ENCODE data around the gene ANKRD10. TPM values are rescaled to one million over a fixed set of nuclear protein-coding genes. Genes with fewer than 3 reads are reported as not detected.

Gene ANKRD10
- total and polyA plus RNA-seq, 2 of the 8 experiments (the other 6 are each of a cell fraction or from before 2014, with no cell fraction given): 146 to 218 TPM

DNA sequence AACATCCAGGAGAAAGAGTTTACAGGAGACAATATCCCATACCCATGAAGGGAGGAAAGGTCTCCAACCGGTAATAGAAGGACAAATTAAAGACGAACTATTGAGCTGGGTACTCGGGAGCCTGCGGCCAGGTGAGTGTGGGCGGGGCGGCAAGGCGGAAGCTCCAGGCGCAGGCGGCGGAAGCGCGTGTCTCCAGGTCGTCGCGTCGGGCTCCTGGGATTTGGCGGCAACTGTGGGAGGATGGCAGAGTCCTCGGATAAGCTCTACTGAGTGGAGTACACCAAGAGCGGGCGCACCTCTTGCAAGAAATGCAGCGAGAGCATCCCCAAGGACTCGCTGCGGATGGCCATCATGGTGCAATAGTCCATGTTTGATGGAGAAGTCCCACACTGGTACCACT is 21.6 kb upstream of the ANKRD10 start:
- peaks cover 0 to 5% (median 0%) of the 10 kb centered on the region in 4 experiments; a peak in 1 of 8 replicates for H3K36me3 ChIP-seq (ENCODE audit: control insufficient read depth in 2 of 4, insufficient read depth in 4 of 4, low read length in 3 of 4)
- H3K23me2 ChIP-seq (ENCODE audit: low read depth, low read length): no peaks in the 10 kb centered on the region
- no peak overlapping the region for H2BK5ac ChIP-seq (ENCODE audit: low read depth, low read length)
- no peak overlapping the region for H3K4me3 ChIP-seq (ENCODE audit: extremely low read depth in 1 of 4, insufficient read depth in 2 of 4, low read depth in 3 of 4, low read length in 4 of 4)
- no peak overlapping the region for H3K14ac ChIP-seq (ENCODE audit: insufficient read length)
- no peak overlapping the region for H3K23ac ChIP-seq (ENCODE audit: insufficient read length)
- peaks cover 27 to 32% of the 10 kb centered on the region in 2 experiments for H3K9me3 ChIP-seq (ENCODE audit: insufficient read depth in 2 of 2, low read depth in 1 of 2, low read length in 1 of 2)
- no peak overlapping the region for H3K4ac ChIP-seq (replicated peaks; ENCODE audit: insufficient read length, low read depth, low read length)
- no peak overlapping the region for H2BK12ac ChIP-seq (ENCODE audit: low read depth, low read length)
- WGBS, 2 experiments (ENCODE audit: extremely low coverage in 1 of 2, insufficient coverage in 1 of 2, insufficient read length in 1 of 2, insufficient replicate concordance in 2 of 2, low coverage in 1 of 2, low lambda C conversion rate in 2 of 2, missing lambda C conversion rate in 1 of 2): 97% methylated on average over 21 of the region's 23 CpGs; no CpG with 5 or more reads in 1 of the 2 experiments
- H3K18ac ChIP-seq (ENCODE audit: extremely low read depth, low read length): no peak overlapping the region
- POLR2A ChIA-PET (ENCODE audit: partially characterized antibody): no interaction called here
- H4K91ac ChIP-seq (replicated peaks; ENCODE audit: insufficient read length, low read length): no peak overlapping the region
- H3K9ac ChIP-seq (replicated peaks in 1 of 4; ENCODE audit: extremely low read depth in 1 of 4, low read depth in 3 of 4, low read length in 3 of 4): no peak overlapping the region
- FAIRE-seq: no peak
- CTCF ChIA-PET (ENCODE audit: partially characterized antibody): interaction anchor here (1.3 to 1.8 kb wide), 3 partner anchors 11 to 116 kb away, joined by 3 to 9 read pairs (median 5); no protein-coding TSS in a partner anchor
- no peak overlapping the region for H4K5ac ChIP-seq (ENCODE audit: insufficient read length, low read depth, low read length)
- no peak overlapping the region for H2AK5ac ChIP-seq (ENCODE audit: low read depth, low read length)
- no peaks in the 10 kb centered on the region for H3K79me2 ChIP-seq (ENCODE audit: control insufficient read depth in 1 of 2, insufficient read depth in 2 of 2, low read length in 2 of 2)
- H2BK15ac ChIP-seq (ENCODE audit: low read length): no peak overlapping the region
- no peak overlapping the region for H2BK120ac ChIP-seq (replicated peaks; ENCODE audit: low read depth, low read length)
- no peak overlapping the region for H2BK20ac ChIP-seq (ENCODE audit: low read length)
- H3K79me1 ChIP-seq (ENCODE audit: low read depth, low read length): no peaks in the 10 kb centered on the region
- no peak overlapping the region for H2AFZ ChIP-seq (ENCODE audit: low read length)
- H3K4me2 ChIP-seq (ENCODE audit: insufficient read depth in 1 of 2, low read depth in 2 of 2, low read length in 2 of 2): no peak overlapping the region
- no peak overlapping the region for H3K27ac ChIP-seq (ENCODE audit: low read depth, low read length)
- no peak overlapping the region for H4K8ac ChIP-seq (ENCODE audit: extremely low read depth, insufficient read depth, low read length)
- no peaks in the 10 kb centered on the region; a peak in 1 of 7 replicates for H3K27me3 ChIP-seq (replicated peaks in 1 of 4; ENCODE audit: control insufficient read depth in 3 of 4, extremely low read depth in 1 of 4, insufficient read depth in 3 of 4, low read length in 3 of 4)
- H4K20me1 ChIP-seq (replicated peaks in 1 of 2; ENCODE audit: control insufficient read depth in 1 of 2, insufficient read depth in 2 of 2, low read length in 2 of 2): no peaks in the 10 kb centered on the region
- no peak for DNase-seq (ENCODE audit: low read depth in 1 of 2, low spot score in 2 of 2)
- no peak overlapping the region for H3K56ac ChIP-seq (replicated peaks; ENCODE audit: insufficient read length, low read depth, low read length)
- H3K4me1 ChIP-seq (replicated peaks in 1 of 4; ENCODE audit: control insufficient read depth in 3 of 4, insufficient read depth in 4 of 4, low read length in 3 of 4): no peaks in the 10 kb centered on the region

Data from H1 (cell line).